Gastrocnemius medialis (tissue), 4 donors: ENCODE data around the gene UBE2G2. TPM values are rescaled to one million over a fixed set of nuclear protein-coding genes. Genes with fewer than 3 reads are reported as not detected.

Experiments
- ATAC-seq, 2 donors: fragments of 150-250 bp; one replicate each; pipeline ENCODE4 v1.9.1; 2016
- DNase-seq, 2 donors: peaks; one replicate each; pipeline ENCODE4 v3.0.0-alpha.2; 2019
- H3K27ac ChIP-seq, 4 donors: fragments of 200-600 bp; sonication (generic); 1 replicate in 1 of 4; 2 replicates in 3 of 4; pipeline ENCODE4 v1.5.1; 2016 to 2018; ENCODE audit warnings: mild to moderate bottlenecking in 2 of 4, moderate library complexity in 1 of 4
- H3K27me3 ChIP-seq, 3 donors: fragments of 200-600 bp; sonication (generic) in 2 of 3; 1 replicate in 1 of 3; 2 replicates in 2 of 3; pipeline versions ENCODE4 v1.5.1 to v1.6.0; 2016 to 2019; ENCODE audit warnings: mild to moderate bottlenecking in 1 of 3, moderate library complexity in 1 of 3
- H3K36me3 ChIP-seq, 2 donors: fragments of 200-600 bp; sonication (generic) in 1 of 2; one replicate each; pipeline ENCODE4 v1.5.1; 2017 to 2018
- H3K4me1 ChIP-seq, 2 donors: fragments of 200-600 bp; sonication (generic) in 1 of 2; one replicate each; pipeline ENCODE4 v1.5.1; 2016 to 2017; ENCODE audit warnings: mild to moderate bottlenecking in 2 of 2
- H3K4me3 ChIP-seq, 4 donors: fragments of 200-600 bp; sonication (generic) in 3 of 4; 1 replicate in 1 of 4; 2 replicates in 3 of 4; pipeline ENCODE4 v1.5.1; 2016 to 2019; ENCODE audit warnings: mild to moderate bottlenecking in 2 of 4
- H3K9me3 ChIP-seq, 3 donors: fragments of 200-600 bp; sonication (generic) in 2 of 3; 1 replicate in 1 of 3; 2 replicates in 2 of 3; pipeline ENCODE4 v1.5.1; 2016 to 2019
- CTCF ChIP-seq, 5 experiments: fragments of 450-650 bp in 3 of 5; fragments of 200-600 bp in 2 of 5; sonication (generic) in 2 of 5; IDR thresholded peaks in 4 of 5; conservative IDR thresholded peaks in 1 of 5; 1 replicate in 4 of 5; 2 replicates in 1 of 5; pipeline ENCODE4 v1.5.1; 2016 to 2019; ENCODE audit warnings: antibody characterized with exemption in 5 of 5, mild to moderate bottlenecking in 3 of 5, moderate library complexity in 3 of 5
- POLR2A ChIP-seq, 2 donors: fragments of 450-650 bp; IDR thresholded peaks; one replicate each; pipeline ENCODE4 v1.6.1; 2017; ENCODE audit warnings: antibody characterized with exemption in 2 of 2, mild to moderate bottlenecking in 2 of 2, moderate library complexity in 2 of 2
- in situ Hi-C, 4 donors: fragments of 200-750 bp; cut with MboI; loops; one replicate each; pipeline versions ENCODE4 v1.15.0 to v1.8.0; 2017; ENCODE audit warnings: low sequenced_read_pairs in 4 of 4
- intact Hi-C: fragments of 100-400 bp; cut with DNase I; formaldehyde crosslinking; loops from one replicate; pipeline ENCODE4 v1.15.1; 2023; ENCODE audit warnings: low total_unique reads
- total RNA-seq, 4 donors: library from RNA; depleted of rRNA; stranded (reverse); fragments of >200 nt; gene quantifications; one replicate each; pipeline versions ENCODE4 v1.1.0 to v1.2.3, GENCODE V29; 2016

Gene UBE2G2
- total RNA-seq, 4 donors from 2014 or later: 64.2 to 83.8 (median 73.3) TPM

- Histone ChIP-seq H3K9me3 (no peaks in the 10 kb centered on the region), H3K27me3 (peaks cover 8 to 13% (median 11%) of the 10 kb centered on the region in 3 donors), H3K36me3 (no peaks in the 10 kb centered on the region), H3K27ac (no peak overlapping the region), H3K4me3 (no peak overlapping the region), H3K4me1 (peaks cover 4 to 10% of the 10 kb centered on the region in 2 donors)
- in situ Hi-C loops: no loop called here
- intact Hi-C loops: no loop called here
- TF ChIP-seq POLR2A (IDR thresholded peaks at IDR 0.05) (no peak), CTCF (IDR thresholded peaks at IDR 0.05 in 4 of 5, conservative IDR thresholded peaks at IDR 0.05 in 1 of 5) (no peak)
- DNase-seq: no peak
- ATAC-seq: no peak
Observed at GRCh38 chr21:44840771-44841170, 39.2 kb upstream of the UBE2G2 start.

GRCh38 chr21:44838951-44839350, 37.3 kb upstream of the UBE2G2 start:
- H3K36me3 ChIP-seq: no peaks in the 10 kb centered on the region
- DNase-seq (no peak), ATAC-seq (no peak)
- in situ Hi-C loops: no loop called here
- no peak for TF ChIP-seq CTCF (IDR thresholded peaks at IDR 0.05 in 4 of 5, conservative IDR thresholded peaks at IDR 0.05 in 1 of 5)
- TF ChIP-seq POLR2A (IDR thresholded peaks at IDR 0.05): no peak
- H3K27me3 ChIP-seq: peaks cover 6 to 8% (median 6%) of the 10 kb centered on the region in 3 donors
- no peak overlapping the region for H3K4me3 ChIP-seq
- no peak overlapping the region for H3K27ac ChIP-seq
- no peaks in the 10 kb centered on the region for H3K9me3 ChIP-seq
- intact Hi-C loops: no loop called here
- H3K4me1 ChIP-seq: peaks cover 0 to 6% of the 10 kb centered on the region in 2 donors

DNA sequence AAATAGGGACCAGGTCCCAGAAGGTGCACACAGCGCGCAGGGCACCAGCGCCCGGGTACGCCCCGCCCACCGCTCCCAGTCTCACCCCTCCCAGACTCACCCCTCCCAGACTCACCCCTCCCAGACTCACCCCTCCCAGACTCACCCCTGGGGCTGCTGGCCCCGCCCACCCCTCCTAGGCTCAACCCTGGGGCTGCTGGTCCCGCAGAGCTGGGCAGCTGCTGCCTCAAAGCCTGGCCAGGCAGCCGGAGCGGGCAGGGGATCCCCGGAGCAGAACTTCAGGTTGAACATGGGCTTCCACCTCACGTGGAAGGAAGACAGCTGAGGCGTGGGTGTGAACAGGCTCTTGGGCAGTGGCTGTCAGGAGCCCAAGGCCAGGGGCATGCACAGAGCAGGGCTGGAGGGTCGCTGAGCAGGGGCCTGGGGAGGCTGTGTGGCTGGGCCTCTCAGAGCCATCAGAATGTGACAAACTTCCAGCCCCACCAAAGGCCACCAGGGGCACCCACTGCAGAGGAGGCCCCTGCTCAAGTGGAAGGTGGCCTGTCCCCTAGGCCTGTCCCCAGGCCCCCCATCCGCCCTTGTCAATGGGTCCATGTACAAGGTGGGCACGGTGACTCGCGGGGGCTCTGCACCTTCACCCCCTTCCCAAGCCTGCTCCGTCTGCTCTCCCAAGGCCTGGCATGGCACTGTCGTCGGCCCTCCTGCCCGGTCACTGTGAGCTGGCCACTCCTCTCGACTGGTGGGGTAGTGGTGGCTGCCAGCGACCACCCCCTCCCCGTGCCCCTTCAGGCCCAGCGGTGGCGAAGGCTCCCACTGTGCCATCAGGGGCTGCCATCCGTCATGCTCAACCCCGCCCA, 36.6 kb upstream of the UBE2G2 start:
- no peak for DNase-seq
- ATAC-seq: no peak
- Histone ChIP-seq H3K27ac (no peak overlapping the region), H3K4me3 (no peak overlapping the region), H3K4me1 (peaks cover 0 to 6% of the 10 kb centered on the region in 2 donors), H3K36me3 (no peaks in the 10 kb centered on the region), H3K27me3 (peaks cover 5 to 8% (median 6%) of the 10 kb centered on the region in 3 donors), H3K9me3 (no peaks in the 10 kb centered on the region)
- TF ChIP-seq POLR2A (IDR thresholded peaks at IDR 0.05) (no peak), CTCF (IDR thresholded peaks at IDR 0.05 in 4 of 5, conservative IDR thresholded peaks at IDR 0.05 in 1 of 5) (no peak)
- in situ Hi-C loops: no loop called here
- intact Hi-C loops: no loop called here

DNA sequence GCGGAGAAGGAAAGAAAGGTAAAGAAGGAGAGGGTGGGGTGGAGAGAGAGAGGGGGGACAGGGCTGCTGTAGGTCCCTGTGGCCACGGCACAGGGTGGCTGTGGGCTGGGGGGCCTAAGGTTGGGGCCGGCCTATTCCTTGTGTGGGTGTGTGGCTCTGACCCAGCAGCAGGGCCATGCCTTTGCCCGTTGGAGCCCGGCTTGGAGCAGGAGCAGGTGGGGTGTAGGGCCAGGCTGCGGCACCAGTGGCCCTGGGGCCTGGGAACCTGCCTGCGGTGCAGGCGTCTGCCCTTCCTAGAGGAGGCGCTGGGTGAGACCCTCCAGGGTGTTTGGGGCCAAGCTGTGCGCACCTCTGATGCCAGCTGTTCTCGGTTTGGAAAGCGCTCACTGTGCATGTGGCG, 35.9 kb upstream of the UBE2G2 start:
- in situ Hi-C loops (no loop called here), intact Hi-C loops (no loop called here)
- TF ChIP-seq CTCF (IDR thresholded peaks at IDR 0.05 in 4 of 5, conservative IDR thresholded peaks at IDR 0.05 in 1 of 5): no peak
- TF ChIP-seq POLR2A (IDR thresholded peaks at IDR 0.05): no peak
- Histone ChIP-seq H3K27me3 (peaks cover 0 to 8% (median 3%) of the 10 kb centered on the region in 3 donors), H3K36me3 (no peaks in the 10 kb centered on the region), H3K9me3 (no peaks in the 10 kb centered on the region), H3K4me3 (no peak overlapping the region), H3K27ac (no peak overlapping the region), H3K4me1 (peaks cover 0 to 6% of the 10 kb centered on the region in 2 donors)
- ATAC-seq (no peak), DNase-seq (no peak)
